Hematopoietic multipotent progenitor cell treated with erythropoietin and hydrocortisone succinate and interleukin-3 and kit ligand, for 15 days (in vitro differentiated cells): ENCODE measurements around the gene KYNU.
"Not testable (repeated sequence)": the region's sequence is repeated elsewhere in the genome, so short reads cannot be mapped to it uniquely, and the experiment has no call there.

Source experiments
- DNase-seq: peaks from one replicate; pipeline ENCODE4 v3.0.0-alpha.2; 2015; ENCODE audit warnings: low spot score

The KYNU gene

GRCh38 chr2:143089520-143089919 lies 212.1 kb downstream of the KYNU start:
- DNase-seq, result not testable (repeated sequence)
